HEK293T (cell line): ENCODE data around the gene NTPCR.

Experiments
- BHLHE40 ChIP-seq: fragments of 450-650 bp; IDR thresholded peaks from 2 replicates; pipeline ENCODE4 v1.6.1; 2016; ENCODE audit warnings: mild to moderate bottlenecking, moderate library complexity, borderline replicate concordance
- CTBP1 ChIP-seq: fragments of 450-650 bp; IDR thresholded peaks from 2 replicates; pipeline ENCODE4 v1.6.1; 2016; ENCODE audit warnings: borderline replicate concordance
- FOXK2 ChIP-seq: fragments of 450-650 bp; IDR thresholded peaks from 2 replicates; pipeline ENCODE4 v1.6.1; 2016; ENCODE audit warnings: mild to moderate bottlenecking
- FOXM1 ChIP-seq: fragments of 450-650 bp; IDR thresholded peaks from 2 replicates; pipeline ENCODE4 v1.6.1; 2017; ENCODE audit warnings: mild to moderate bottlenecking, borderline replicate concordance
- HDGF ChIP-seq: fragments of 450-650 bp; IDR thresholded peaks from 2 replicates; pipeline ENCODE4 v1.6.1; 2017; ENCODE audit warnings: antibody characterized with exemption, borderline replicate concordance
- LEF1 ChIP-seq: fragments of 450-650 bp; IDR thresholded peaks from 2 replicates; pipeline ENCODE4 v1.6.1; 2017; ENCODE audit warnings: mild to moderate bottlenecking, borderline replicate concordance
- PKNOX1 ChIP-seq: fragments of 450-650 bp; IDR thresholded peaks from 2 replicates; pipeline ENCODE4 v1.6.1; 2016
- SP1 ChIP-seq: fragments of 450-650 bp; IDR thresholded peaks from 2 replicates; pipeline ENCODE4 v1.6.1; 2017
- TARDBP ChIP-seq: fragments of 450-650 bp; IDR thresholded peaks from 2 replicates; pipeline ENCODE4 v1.6.1; 2016

GRCh38 chr1:232951605-232952004, 1.2 kb downstream of the NTPCR start:
- TF ChIP-seq SP1 = no peak
- no peak for TF ChIP-seq LEF1
- TF ChIP-seq FOXM1 = no peak
- TF ChIP-seq FOXK2 = no peak
- no peak for TF ChIP-seq TARDBP
- TF ChIP-seq PKNOX1 = no peak
- TF ChIP-seq HDGF = no peak
- TF ChIP-seq CTBP1 = no peak
- no peak for TF ChIP-seq BHLHE40
